Stimulated activated CD4-positive, alpha-beta T cell treated with anti-CD3 and anti-CD28 coated beads, Interleukin-4, amount 100 ng/mL, for 48 hours (primary cell): ENCODE results near the gene GNPTAB.
A peak's percentile ranks its signal among the peaks of the same experiment; 100 is the strongest.
"Not testable (repeated sequence)": the region's sequence is repeated elsewhere in the genome, so short reads cannot be mapped to it uniquely, and the experiment has no call there.

ENCODE experiments used
- DNase-seq, 2 donors: peaks; one replicate each; pipeline ENCODE4 v3.0.0-alpha.2; 2020; ENCODE audit warnings: low read depth in 2 of 2

GNPTAB gene

DNA sequence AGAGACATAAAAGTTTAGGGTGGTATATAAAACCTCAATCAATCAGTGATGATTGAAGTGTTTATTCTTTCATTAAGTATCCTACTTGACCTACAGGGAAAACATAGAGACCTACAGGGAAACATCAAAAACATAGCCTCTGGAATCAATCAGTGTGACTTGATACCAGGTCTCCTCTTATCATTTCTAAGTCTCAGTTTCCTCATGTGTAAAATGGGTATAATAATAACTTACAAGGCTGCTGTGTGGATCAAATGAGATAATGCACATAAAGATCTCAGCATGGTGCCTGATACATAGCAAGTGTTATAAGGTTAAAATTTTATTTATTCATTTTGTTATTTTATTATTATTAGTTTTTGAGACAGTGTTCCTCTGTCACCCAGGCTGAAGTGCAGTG is 22.2 kb upstream of the GNPTAB start:
- DNase-seq, result no peak

DNA sequence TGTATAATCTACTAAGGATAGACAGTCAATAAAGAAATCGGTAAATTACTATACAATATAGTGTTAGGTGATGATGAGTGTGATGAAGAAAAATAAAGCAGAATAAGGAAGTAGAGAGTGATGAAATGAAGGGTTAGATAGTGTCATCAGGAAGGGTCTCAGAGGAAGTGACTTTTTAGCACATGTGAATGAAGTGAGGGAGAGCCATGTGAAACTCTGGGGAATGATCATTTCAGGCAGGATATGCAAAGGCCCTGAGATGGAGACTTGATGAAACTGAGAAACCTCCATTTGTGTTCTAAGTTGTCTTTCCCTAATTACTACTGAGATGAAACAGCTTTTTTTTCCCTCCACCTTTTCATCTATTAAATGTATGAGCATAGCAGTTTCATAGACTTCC is 19.4 kb upstream of the GNPTAB start:
- DNase-seq, result no peak

DNA sequence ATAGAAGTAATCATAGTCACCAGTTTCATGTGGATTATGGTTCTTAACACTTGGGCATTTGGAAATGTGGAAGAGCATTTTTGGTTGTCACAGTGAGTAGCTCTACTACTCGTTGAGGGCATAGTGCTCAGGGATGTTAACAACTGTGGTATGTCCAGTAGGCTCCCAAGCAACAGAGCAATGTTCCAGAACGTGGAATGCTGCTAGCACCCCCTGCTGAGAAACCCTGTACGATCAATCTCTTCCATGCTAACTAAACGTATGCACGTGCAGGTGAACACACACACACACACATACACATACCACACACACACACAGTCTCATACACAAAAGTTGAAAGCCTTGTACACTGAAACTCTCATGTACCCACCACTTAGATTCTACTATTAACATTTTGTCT is 16.6 kb upstream of the GNPTAB start:
- no peak for DNase-seq

DNA sequence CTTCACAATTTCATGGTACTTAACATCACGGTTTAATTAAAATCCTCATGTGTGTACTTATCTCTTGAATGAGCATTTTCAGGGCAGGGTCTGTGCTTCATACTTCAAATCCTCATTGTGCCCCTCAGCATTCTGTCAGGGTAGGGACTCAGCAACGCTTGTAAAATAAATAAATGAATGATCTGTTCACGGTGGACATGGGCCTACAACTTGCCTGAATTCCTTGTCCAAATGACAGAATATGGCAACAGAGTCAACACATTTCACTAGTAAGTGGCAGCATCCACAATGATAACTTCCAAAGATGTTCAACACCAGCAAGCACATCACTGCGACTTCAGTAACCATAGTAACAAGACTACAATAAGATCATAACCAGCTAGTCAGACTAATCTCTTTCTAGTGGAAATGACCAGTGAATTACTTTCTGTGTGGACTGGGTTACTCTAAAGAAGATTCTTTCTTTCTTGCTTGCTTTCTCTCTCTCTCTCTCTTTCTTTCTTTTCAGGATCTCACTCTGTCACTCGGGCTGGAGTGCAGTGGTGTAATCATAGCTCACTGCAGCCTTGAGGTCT is 14.5 kb upstream of the GNPTAB start:
- DNase-seq, result no peak

GRCh38 chr12:101841069-101841468 is 10.3 kb upstream of the GNPTAB start:
- DNase-seq, result no peak

DNA sequence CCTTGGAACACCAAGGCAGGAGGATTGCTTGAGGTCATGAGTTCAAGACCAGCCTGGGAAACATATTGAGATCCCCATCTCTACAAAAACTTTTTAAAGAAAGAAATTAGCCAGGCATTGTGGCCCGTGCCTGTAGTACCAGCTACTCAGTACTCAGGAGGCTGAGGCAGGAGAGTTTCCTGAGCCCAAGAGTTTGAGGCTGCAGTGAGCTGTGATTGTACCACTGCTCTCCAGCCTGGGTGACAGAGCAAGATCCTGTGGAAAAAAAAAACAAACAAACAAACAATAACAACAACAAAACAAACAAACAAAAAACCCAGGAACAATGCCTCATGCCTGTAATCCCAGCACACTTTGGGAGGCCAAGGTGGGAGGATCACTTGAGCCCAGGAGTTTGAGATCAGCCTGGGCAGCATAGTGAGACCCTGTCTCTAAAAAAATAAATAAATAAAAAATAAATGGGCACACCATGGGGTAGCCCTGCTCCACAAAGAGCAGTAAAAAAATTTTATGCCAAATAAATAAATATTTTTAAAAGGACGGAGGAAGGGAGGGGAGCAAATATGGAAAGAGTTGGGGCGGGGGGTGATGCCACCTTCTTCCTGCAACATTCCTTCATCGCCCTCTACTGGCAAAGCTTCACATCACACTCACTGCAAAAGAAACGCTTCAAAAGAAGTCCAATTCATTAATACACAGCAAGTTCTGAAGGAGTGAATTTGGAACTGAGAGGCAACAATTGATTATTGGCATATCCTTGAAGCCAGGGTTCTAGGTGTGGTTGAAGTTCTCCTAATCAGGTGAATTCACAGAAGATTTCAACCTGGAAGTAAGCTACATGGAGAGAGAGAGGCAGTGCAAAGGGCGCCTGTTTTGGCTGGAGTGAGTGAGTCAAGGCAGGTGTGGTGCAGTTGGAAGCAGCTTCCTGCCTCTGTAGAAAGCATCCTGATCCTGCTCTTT is 8.8 kb upstream of the GNPTAB start:
- peak; percentile 58 to 62 for DNase-seq

DNA sequence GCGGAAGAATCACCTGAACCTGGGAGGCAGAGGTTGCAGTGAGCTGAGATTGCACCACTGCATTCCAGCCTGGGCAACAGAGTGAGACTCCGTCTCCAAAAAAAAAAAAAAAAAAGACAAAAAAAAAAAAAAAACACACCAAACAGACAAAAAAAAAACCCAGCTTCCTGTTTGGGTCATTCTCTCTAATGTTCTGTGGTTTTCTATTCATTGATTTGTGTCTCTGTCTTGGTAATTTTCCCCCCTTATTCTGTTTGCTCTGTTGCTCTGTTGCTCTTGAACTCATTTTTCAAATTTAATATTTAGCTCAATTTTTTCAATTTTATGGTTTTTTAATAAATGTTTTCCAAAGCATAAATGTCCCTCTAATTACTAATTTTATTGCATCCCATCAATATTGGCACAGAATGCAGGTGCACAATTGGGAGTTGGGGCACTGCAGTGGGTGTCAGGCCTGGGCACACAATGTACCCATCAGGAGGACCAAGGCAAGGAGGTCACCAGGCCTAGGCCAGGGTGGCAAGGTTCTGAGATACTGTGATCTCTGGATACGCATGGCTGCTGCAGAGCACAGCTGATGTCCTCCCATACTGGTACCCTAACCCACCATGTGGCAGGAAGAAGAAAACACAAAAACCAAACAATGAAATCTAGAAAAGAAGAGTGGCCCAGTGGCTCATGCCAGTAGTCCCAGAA is 8.0 kb upstream of the GNPTAB start:
- DNase-seq, result no peak

- no peak for DNase-seq
Measured at GRCh38 chr12:101832030-101832429, 1.3 kb upstream of the GNPTAB start.

- DNase-seq, result no peak
Measured at GRCh38 chr12:101829639-101830366, 956 bp downstream of the GNPTAB start.

- no peak for DNase-seq
Measured at GRCh38 chr12:101828463-101829196, 2.1 kb downstream of the GNPTAB start.

- DNase-seq, result no peak
Measured at GRCh38 chr12:101826766-101827368, 3.9 kb downstream of the GNPTAB start.

GRCh38 chr12:101824831-101825230 is 5.9 kb downstream of the GNPTAB start:
- no peak for DNase-seq

DNA sequence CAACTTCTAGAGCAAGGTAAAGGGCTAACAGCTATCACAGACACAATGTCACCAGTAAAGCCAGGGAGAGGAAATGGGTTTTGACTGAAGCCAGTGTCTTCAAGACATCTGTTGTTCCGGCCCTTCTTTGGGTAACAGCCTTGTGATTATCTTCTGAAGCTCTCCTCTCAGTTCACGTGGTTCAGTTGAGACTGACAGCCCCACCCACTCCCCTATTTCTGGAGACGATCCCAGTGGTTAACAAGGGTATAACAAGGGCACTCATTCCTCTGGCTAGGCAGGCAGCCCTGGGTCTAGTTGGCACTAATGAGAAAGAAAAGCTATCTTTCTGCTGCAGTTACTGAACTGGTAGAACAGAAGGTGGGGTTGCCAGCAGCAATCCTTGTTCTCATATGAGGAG is 6.9 kb downstream of the GNPTAB start:
- peak; percentile 38 to 45 for DNase-seq

GRCh38 chr12:101823039-101823438 is 7.7 kb downstream of the GNPTAB start:
- no peak for DNase-seq

- DNase-seq, result no peak
Measured at GRCh38 chr12:101819467-101819866, 11.3 kb downstream of the GNPTAB start.

- DNase-seq, result not testable (repeated sequence)
Measured at GRCh38 chr12:101818689-101819088, 12.1 kb downstream of the GNPTAB start.

DNA sequence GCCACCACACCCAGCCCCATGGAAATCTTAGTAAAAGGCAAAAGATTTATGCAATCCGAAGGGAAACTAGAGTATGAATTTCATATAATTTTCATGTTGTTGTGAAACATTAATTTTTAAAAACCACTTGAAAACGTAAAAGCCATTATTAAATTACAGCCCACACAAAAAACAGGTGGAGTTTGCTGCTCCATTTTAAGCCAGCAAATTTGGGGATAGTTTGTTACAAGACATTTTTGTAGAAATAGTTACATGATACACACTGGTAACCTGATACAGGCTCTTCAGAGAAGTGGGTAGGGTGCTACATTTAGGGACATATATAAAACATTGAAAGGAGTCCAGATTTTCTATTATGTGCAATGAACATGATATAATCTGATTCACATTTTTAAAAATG is 17.6 kb downstream of the GNPTAB start:
- no peak for DNase-seq

DNA sequence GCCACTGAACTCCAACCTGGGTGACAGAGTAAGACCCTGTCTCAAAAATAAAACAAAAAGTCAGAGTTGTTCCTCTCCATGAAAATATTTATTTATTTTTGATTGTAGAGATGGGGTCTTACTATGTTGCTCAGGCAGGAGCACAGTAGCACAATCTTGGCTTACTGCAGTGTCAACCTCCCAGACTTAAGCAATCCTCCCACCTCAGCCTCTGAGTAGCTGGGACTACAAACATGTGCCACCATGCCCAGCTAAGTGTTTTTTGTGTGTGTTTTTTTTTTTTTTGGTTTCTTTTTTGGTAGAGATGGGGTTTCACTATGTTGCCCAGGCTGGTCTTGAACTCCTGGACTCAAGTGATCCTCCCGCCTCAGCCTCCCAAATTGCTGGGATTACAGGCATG is 18.0 kb downstream of the GNPTAB start:
- not testable (repeated sequence) for DNase-seq

DNA sequence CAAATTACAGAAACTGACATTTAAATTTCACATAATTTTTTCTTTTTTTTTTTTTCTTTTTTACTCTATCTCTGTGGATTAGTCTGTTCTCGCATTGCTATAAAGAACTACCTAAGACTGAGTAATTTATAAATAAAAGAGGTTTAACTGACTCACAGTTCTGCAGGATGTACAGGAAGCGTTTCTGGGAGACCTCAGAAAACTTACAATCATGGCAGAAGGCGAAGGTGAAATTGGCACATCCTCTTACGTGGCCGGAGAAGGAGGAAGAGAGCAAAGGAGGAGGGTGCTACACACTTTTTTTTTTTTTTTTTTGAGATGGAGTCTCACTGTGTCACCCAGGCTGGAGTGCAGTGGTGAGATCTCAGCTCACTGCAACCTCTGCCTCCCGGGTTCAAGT is 19.4 kb downstream of the GNPTAB start:
- not testable (repeated sequence) for DNase-seq

DNA sequence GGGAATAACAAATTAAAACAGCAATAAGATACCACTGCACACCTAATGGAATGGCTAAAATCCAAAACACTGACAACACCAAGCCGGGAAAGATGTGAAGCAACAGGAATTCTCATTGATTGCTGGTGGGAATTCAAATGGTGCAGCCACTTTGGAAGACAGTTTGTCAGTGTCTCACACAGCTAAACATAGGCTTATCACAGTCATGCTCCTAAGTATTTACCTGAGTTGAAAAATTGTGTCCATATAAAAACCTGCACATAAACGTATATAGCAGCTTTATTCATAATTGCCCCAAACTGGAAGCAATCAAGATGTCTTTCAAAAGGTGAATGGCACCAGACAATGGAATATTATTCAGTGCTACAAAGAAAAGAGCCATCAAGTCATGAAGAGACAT is 21.6 kb downstream of the GNPTAB start:
- no peak for DNase-seq

- DNase-seq, result no peak
Measured at GRCh38 chr12:101806265-101806664, 24.5 kb downstream of the GNPTAB start.
